Epithelial cell of esophagus (primary cell): ENCODE measurements around the gene MYLK.

Experiments
- DNase-seq: peaks from one replicate; pipeline ENCODE4 v3.0.0; 2010; ENCODE audit warnings: low read depth
- H3K4me3 ChIP-seq: 2 replicates; pipeline ENCODE4 v1.5.1; 2011; ENCODE audit warnings: mild to moderate bottlenecking, low read length, control low read depth
- TF ChIP-seq, protein P1 (sequence below): IDR thresholded peaks from 2 replicates; pipeline ENCODE4 v1.5.1; 2011; ENCODE audit warnings: low read depth, mild to moderate bottlenecking, low read length, control low read depth, inconsistent platforms; ENCODE audit not compliant: insufficient read depth; ENCODE audit errors: missing control alignments

Gene MYLK

DNA sequence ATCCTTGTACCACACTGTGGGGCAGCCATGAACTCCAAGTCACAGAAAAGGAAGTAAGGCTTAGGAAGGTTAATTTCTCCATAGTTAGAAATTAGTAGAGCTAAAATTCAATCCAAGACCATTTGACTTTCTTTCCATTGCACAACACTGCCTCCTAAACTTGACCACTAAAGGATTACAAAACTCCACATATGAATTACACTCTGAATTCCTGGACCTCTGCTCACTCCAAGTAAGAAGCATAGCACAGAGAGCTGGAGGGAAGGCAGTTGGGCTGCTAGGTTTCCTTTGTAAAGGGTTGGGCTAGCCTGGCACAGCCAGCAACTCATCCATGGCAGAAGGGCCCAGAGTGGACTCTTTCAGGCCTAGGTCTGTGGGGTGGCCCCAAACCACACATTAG lies 134.4 kb downstream of the MYLK start:
- H3K4me3 ChIP-seq: no peak overlapping the region
- TF ChIP-seq, protein P1, sequence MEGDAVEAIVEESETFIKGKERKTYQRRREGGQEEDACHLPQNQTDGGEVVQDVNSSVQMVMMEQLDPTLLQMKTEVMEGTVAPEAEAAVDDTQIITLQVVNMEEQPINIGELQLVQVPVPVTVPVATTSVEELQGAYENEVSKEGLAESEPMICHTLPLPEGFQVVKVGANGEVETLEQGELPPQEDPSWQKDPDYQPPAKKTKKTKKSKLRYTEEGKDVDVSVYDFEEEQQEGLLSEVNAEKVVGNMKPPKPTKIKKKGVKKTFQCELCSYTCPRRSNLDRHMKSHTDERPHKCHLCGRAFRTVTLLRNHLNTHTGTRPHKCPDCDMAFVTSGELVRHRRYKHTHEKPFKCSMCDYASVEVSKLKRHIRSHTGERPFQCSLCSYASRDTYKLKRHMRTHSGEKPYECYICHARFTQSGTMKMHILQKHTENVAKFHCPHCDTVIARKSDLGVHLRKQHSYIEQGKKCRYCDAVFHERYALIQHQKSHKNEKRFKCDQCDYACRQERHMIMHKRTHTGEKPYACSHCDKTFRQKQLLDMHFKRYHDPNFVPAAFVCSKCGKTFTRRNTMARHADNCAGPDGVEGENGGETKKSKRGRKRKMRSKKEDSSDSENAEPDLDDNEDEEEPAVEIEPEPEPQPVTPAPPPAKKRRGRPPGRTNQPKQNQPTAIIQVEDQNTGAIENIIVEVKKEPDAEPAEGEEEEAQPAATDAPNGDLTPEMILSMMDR: no peak
- peak; percentile 78 for DNase-seq

DNA sequence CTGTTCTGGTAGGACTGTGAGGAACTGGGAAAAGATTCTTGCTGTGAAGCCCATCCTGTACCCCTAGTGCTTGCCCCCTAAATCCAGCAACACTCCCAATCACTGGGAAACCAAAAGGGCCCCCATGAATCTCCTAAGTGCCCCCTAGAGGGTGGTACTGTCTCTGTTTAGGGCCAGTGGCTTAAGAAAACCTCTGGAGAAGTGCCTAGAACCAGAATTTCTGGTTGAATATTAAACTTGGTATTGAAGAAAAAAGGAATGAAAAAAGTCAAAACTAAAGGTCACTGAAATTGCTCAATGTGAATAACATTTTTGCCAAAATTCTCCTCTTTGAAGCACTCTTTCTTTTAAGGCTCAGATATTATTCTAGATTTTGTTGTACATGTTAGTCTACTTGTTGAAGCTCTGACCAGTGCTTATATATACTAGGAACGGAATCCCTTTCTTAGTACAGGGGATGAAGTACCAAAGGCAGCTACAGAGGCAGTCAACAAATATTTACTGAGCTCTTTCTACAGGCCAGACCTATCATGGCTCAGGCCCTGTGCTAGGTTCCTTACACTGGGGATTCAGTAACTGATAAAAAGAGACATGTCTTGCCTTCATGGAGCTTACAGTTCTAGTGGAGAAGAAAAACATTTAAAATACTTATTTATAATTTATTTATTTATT lies 138.8 kb downstream of the MYLK start:
- no peak overlapping the region for H3K4me3 ChIP-seq
- DNase-seq: peak; percentile 14
- TF ChIP-seq, protein P1: no peak

DNA sequence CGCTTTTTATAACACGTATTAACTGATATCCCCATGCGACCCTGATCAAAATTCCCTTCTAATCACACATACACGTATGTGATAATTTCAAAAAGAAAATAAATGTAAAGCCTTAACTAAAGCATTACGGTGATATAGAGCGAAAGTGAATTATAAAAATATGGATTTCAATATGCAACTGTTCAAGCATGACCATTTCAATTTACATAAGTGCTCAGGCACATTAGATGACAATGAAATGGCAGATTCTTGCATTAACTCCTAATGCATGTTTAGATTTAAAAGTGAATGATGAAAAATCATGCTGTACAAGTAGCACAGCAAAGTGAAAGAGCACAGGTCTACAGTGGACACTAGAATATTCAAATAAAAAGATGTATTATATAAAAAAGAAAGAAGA lies 140.1 kb downstream of the MYLK start:
- no peak for DNase-seq
- TF ChIP-seq, protein P1: no peak
- H3K4me3 ChIP-seq: no peak overlapping the region

DNA sequence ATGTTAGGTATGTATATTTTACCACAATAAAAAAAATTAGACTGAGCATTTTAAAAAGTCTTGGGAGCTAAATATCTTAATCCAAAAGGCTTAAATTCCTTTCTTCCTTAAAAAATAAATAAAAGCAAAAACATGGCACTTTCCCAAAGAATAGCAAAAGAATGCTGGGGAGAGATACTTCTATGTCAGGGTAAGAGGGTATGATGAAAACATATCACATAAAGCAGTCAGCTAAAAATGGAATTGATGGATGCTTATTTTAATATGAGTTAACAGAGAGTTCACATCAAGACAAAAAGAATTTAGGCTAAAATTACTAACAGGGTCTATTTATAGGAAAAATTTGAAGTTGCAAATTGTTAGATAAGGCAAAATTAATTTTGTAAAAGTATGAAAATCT lies 141.0 kb downstream of the MYLK start:
- no peak for DNase-seq
- TF ChIP-seq, protein P1: no peak
- H3K4me3 ChIP-seq: no peak overlapping the region

DNA sequence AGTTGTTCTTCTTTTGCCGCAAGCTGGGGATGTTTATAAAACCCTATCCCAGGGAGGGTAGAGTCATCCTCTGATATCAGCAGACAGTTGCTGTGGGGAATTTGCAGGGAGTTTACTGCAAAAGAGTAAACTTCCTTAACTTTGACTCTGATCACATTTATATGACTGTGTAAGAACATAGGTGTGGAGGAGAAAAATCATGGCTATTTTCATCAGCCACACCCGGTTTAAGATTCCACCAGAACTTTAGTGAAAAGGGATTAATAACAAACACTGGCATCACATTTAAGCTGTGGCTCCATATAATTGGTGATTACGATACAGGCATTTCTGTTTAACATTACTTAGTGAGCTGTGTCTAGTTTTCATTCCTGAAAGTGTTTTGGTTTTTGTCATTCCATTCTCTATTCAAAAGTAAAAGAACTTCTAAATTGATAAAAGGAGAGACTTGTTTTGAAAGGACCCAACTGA lies 143.1 kb downstream of the MYLK start:
- DNase-seq: no peak
- TF ChIP-seq, protein P1: no peak
- H3K4me3 ChIP-seq: no peak overlapping the region

DNA sequence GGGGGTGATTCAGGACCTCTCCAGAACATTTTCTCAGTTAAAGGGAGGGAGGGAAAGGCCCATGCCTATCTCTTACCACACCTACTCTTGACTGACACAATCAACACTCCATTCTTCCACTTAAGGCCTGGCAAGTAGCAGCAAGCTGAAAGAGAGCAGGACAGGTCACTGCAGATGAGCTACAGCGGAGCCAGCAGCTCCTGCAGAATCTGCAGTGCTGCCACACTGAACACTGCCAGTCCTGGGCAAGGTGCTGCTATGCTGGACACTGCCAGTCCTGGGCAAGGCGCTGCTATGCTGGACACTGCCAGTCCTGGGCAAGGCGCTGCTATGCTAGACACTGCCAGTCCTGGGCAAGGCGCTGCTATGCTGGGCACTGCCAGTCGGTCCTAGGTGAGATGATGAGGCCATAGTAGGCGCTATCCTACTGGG lies 143.7 kb downstream of the MYLK start:
- TF ChIP-seq, protein P1: no peak
- DNase-seq: peak; percentile 91
- H3K4me3 ChIP-seq: no peak overlapping the region

DNA sequence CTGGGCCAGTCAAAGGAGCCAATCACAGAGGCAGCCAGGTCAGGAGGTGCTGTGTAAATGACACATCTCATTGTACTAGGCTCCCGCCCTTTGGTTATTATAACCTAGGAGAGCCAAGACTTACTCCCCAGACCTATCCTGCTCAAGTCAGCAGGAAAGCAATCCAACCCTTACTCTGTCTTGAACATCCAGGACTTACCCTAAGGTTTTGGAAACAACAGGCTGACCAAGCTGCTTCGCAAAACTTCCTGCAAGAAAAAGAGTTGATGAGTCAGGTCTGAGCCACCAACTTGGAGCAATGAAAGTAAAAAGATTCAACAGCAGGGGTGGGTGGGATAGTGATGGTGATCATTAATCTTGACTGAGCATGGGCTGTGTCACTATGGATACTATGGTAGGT lies 144.4 kb downstream of the MYLK start:
- peak; percentile 86 for DNase-seq
- TF ChIP-seq, protein P1: no peak
- H3K4me3 ChIP-seq: no peak overlapping the region
